D721Med (cell line): ENCODE measurements around the gene TFR2.

Source experiments
- DNase-seq: peaks from one replicate; pipeline ENCODE4 v3.0.0; 2011; ENCODE audit warnings: low spot score; ENCODE audit not compliant: insufficient read length
- FAIRE-seq: peaks from 2 replicates; lab custom pipeline; 2011; peaks lifted over from hg19 to GRCh38; lab: Jason Lieb, UNC
- CTCF ChIP-seq: IDR thresholded peaks from 2 replicates; pipeline ENCODE4 v1.5.1; 2012; ENCODE audit warnings: mild to moderate bottlenecking, control low read depth; ENCODE audit not compliant: insufficient read depth; ENCODE audit errors: missing control alignments

TFR2 gene

GRCh38 chr7:100686201-100686821 lies 45.0 kb upstream of the TFR2 start:
- FAIRE-seq: no peak
- DNase-seq: peak; percentile 11
- no peak for TF ChIP-seq CTCF

- no peak for FAIRE-seq
- DNase-seq: peak; percentile 10
- TF ChIP-seq CTCF: no peak
These were observed 44.3 kb upstream of the TFR2 start for GRCh38 chr7:100685631-100686145.

- no peak for TF ChIP-seq CTCF
- peak; percentile 12 for DNase-seq
- no peak for FAIRE-seq
These were observed 43.8 kb upstream of the TFR2 start for GRCh38 chr7:100685049-100685605.

- TF ChIP-seq CTCF: no peak
- FAIRE-seq: no peak
These were observed 43.2 kb upstream of the TFR2 start for GRCh38 chr7:100684534-100685042.

GRCh38 chr7:100683659-100684533 lies 42.5 kb upstream of the TFR2 start:
- DNase-seq (no peak), FAIRE-seq (no peak)
- no peak for TF ChIP-seq CTCF

More at GRCh38 chr7:100684534-100685042, 43.2 kb upstream of the TFR2 start:
- DNase-seq: peak; percentile 3

- FAIRE-seq: no peak
- no peak for TF ChIP-seq CTCF
- no peak for DNase-seq
These were observed 41.8 kb upstream of the TFR2 start for GRCh38 chr7:100682991-100683658.
